GM12878 (cell line): Measurements from ENCODE around the gene PCID2. TPM values are rescaled to one million over a fixed set of nuclear protein-coding genes. Genes with fewer than 3 reads are reported as not detected.

ENCODE experiments used
- ATAC-seq: fragments of 200-7000 bp; cut with Tn5 transposase; 3 replicates; pipeline ENCODE4 v1.9.1; 2020; ENCODE audit warnings: mild to moderate bottlenecking, moderate library complexity
- BruUV-seq: library from RNA; stranded (reverse); fragments of 400-500 nt; replicated peaks from 2 replicates; lab custom pipeline; 2021; lab: Mats Ljungman, UMichigan
- CTCF ChIA-PET: fragments of 300-600 bp; sonication (Branson Sonifier 250); formaldehyde crosslinking; extraction: SDS; loops from one replicate; lab custom pipeline; 2021; ENCODE audit warnings: inconsistent platforms; lab: Yijun Ruan, JAX
- POLR2A ChIA-PET: fragments of 350-600 bp; formaldehyde crosslinking; extraction: SDS; loops from one replicate; lab custom pipeline; 2021; ENCODE audit warnings: inconsistent platforms; lab: Charles Lee
- RAD21 ChIA-PET: fragments of 300-600 bp; sonication (Branson Sonifier 250); formaldehyde crosslinking; loops from one replicate; lab custom pipeline; 2023; ENCODE audit warnings: antibody characterized with exemption; ENCODE audit not compliant: unreplicated experiment; lab: Charles Lee
- SMC1A ChIA-PET: fragments of 300-600 bp; sonication (Branson Sonifier 250); formaldehyde crosslinking; loops from one replicate; lab custom pipeline; 2023; ENCODE audit not compliant: unreplicated experiment, uncharacterized antibody; lab: Charles Lee
- DNase-seq: peaks from one replicate; pipeline ENCODE4 v3.0.0-alpha.2; 2011; ENCODE audit warnings: low read depth, low spot score
- FAIRE-seq: peaks from 3 replicates; lab custom pipeline; 2011; peaks lifted over from hg19 to GRCh38; lab: Jason Lieb, UNC
- H2AFZ ChIP-seq: 2 replicates; pipeline ENCODE4 v1.6.0; 2011; ENCODE audit warnings: low read depth, low read length, control low read depth; ENCODE audit not compliant: control insufficient read depth
- H3K27ac ChIP-seq: 2 replicates; pipeline ENCODE4 v1.5.1; 2011; ENCODE audit warnings: control low read depth; ENCODE audit not compliant: control insufficient read depth, insufficient read depth
- H3K27me3 ChIP-seq, 2 experiments: replicated peaks in 1 of 2; 2 replicates each; pipeline versions ENCODE4 v1.6.0 to v1.6.1; 2011; ENCODE audit warnings: low read length in 1 of 2; ENCODE audit not compliant: control insufficient read depth in 2 of 2, insufficient read depth in 2 of 2
- H3K36me3 ChIP-seq, 2 experiments: 2 replicates each; pipeline ENCODE4 v1.5.1; 2011; ENCODE audit warnings: low read length in 1 of 2; ENCODE audit not compliant: control insufficient read depth in 2 of 2, insufficient read depth in 2 of 2
- H3K4me1 ChIP-seq: 2 replicates; pipeline ENCODE4 v1.6.1; 2011; ENCODE audit warnings: mild to moderate bottlenecking, low read length, moderate library complexity, mixed read lengths; ENCODE audit not compliant: control insufficient read depth, insufficient read depth
- H3K4me2 ChIP-seq: 2 replicates; pipeline ENCODE4 v1.6.0; 2011; ENCODE audit warnings: control low read depth; ENCODE audit not compliant: control insufficient read depth, insufficient read depth
- H3K4me3 ChIP-seq: fragments of 200-600 bp; sonication (generic); 2 replicates; pipeline ENCODE4 v1.5.1; 2016
- H3K79me2 ChIP-seq: 2 replicates; pipeline ENCODE4 v1.6.0; 2011; ENCODE audit warnings: low read length; ENCODE audit not compliant: control insufficient read depth, insufficient read depth
- H3K9ac ChIP-seq: 2 replicates; pipeline ENCODE4 v1.8.0; 2011; ENCODE audit warnings: low read length, control low read depth, mixed read lengths; ENCODE audit not compliant: control insufficient read depth, insufficient read depth
- H3K9me3 ChIP-seq: replicated peaks from 3 replicates; pipeline ENCODE4 v1.5.1; 2011; ENCODE audit warnings: mild to moderate bottlenecking, low read length; ENCODE audit not compliant: control insufficient read depth, insufficient read depth
- H4K20me1 ChIP-seq: 2 replicates; pipeline ENCODE4 v1.6.0; 2011; ENCODE audit not compliant: control insufficient read depth, insufficient read depth
- BRCA1 ChIP-seq: IDR thresholded peaks from 2 replicates; pipeline ENCODE4 v1.6.1; 2011; ENCODE audit warnings: low read depth, low read length, improper control_type of control experiment
- IKZF1 ChIP-seq: fragments of 450-650 bp; conservative IDR thresholded peaks from 2 replicates; pipeline ENCODE4 v1.6.1; 2017; ENCODE audit warnings: antibody characterized with exemption, mild to moderate bottlenecking
- MAX ChIP-seq: IDR thresholded peaks from 2 replicates; pipeline ENCODE4 v1.6.1; 2012; ENCODE audit warnings: low read depth, low read length, improper control_type of control experiment
- NFYB ChIP-seq: IDR thresholded peaks from 2 replicates; pipeline ENCODE4 v1.6.1; 2011; ENCODE audit warnings: low read depth, mild to moderate bottlenecking, low read length, improper control_type of control experiment, moderate library complexity; ENCODE audit not compliant: insufficient read depth
- POLR2AphosphoS2 ChIP-seq: IDR thresholded peaks from 2 replicates; pipeline ENCODE4 v1.6.1; 2011; ENCODE audit warnings: low read depth, mild to moderate bottlenecking, low read length, improper control_type of control experiment, moderate library complexity
- POU2F2 ChIP-seq: IDR thresholded peaks from 3 replicates; pipeline ENCODE4 v1.6.1; 2011; ENCODE audit warnings: low read depth, mild to moderate bottlenecking, low read length, borderline replicate concordance
- SKIL ChIP-seq: fragments of 450-650 bp; IDR thresholded peaks from 2 replicates; pipeline ENCODE4 v1.6.1; 2017; ENCODE audit warnings: mild to moderate bottlenecking, low read depth, inconsistent platforms; ENCODE audit not compliant: poor library complexity, severe bottlenecking
- SREBF2 ChIP-seq: IDR thresholded peaks from 2 replicates; pipeline ENCODE4 v1.6.1; 2012; ENCODE audit warnings: mild to moderate bottlenecking, low read length
- TCF7 ChIP-seq: IDR thresholded peaks from 2 replicates; pipeline ENCODE4 v1.6.1; 2014; ENCODE audit warnings: antibody characterized with exemption, borderline replicate concordance
- ZBTB33 ChIP-seq: fragments of 450-650 bp; IDR thresholded peaks from 2 replicates; pipeline ENCODE4 v1.6.1; 2017; ENCODE audit warnings: mild to moderate bottlenecking
- ZNF217 ChIP-seq: fragments of 450-650 bp; IDR thresholded peaks from 2 replicates; pipeline ENCODE4 v1.6.1; 2017; ENCODE audit warnings: antibody characterized with exemption, mild to moderate bottlenecking
- ZNF24 ChIP-seq: fragments of 450-650 bp; IDR thresholded peaks from 2 replicates; pipeline ENCODE4 v1.6.1; 2017; ENCODE audit warnings: antibody characterized with exemption, mild to moderate bottlenecking
- ZNF622 ChIP-seq: fragments of 450-650 bp; IDR thresholded peaks from 2 replicates; pipeline ENCODE4 v1.6.1; 2017; ENCODE audit warnings: mild to moderate bottlenecking, inconsistent platforms
- WGBS: methylation state at CpG from one replicate; pipeline ENCODE4 v1.1.6; 2016; ENCODE audit warnings: low lambda C conversion rate; ENCODE audit not compliant: insufficient replicate concordance, insufficient coverage; ENCODE audit errors: missing lambda C conversion rate; 5-methylcytosine and 5-hydroxymethylcytosine counted together
- in situ Hi-C: fragments of 300-500 bp; cut with MboI; formaldehyde crosslinking; loops from 9 replicates; pipeline ENCODE4 v1.14.3; 2018; ENCODE audit warnings: mixed read lengths
- intact Hi-C: fragments of 100-400 bp; cut with micrococcal nuclease; formaldehyde crosslinking; loops from one replicate; pipeline ENCODE4 v1.14.2; 2022; ENCODE audit not compliant: unreplicated experiment
- polyA plus RNA-seq, 11 experiments: library from polyadenylated mRNA; depleted of rRNA in 4 of 11; unstranded in 6 of 11; stranded (reverse) in 5 of 11; fragments of >200 nt; fragmentation: Nextera tagmentation in 4 of 11; fragmentation: Illumina TruSeq in 1 of 11; extraction: Ambion mirVana in 4 of 11; extraction: Trizol in 1 of 11; gene quantifications; 1 replicate in 1 of 11; 2 replicates in 10 of 11; pipeline versions ENCODE4 v1.2.1 to v1.2.3, GENCODE V29; 2011 to 2016; ENCODE audit warnings: inconsistent platforms in 2 of 11, missing spikeins in 2 of 11, low read depth in 1 of 11
- total RNA-seq, 4 experiments: library from RNA; depleted of rRNA in 3 of 4; stranded (reverse); fragments of >200 nt in 3 of 4; fragmentation: Illumina TruSeq in 1 of 4; extraction: Trizol in 1 of 4; gene quantifications; 2 replicates each; pipeline versions ENCODE4 v1.2.1 to v1.2.3, GENCODE V29; 2013 to 2021

The PCID2 gene
- total and polyA plus RNA-seq, 10 of the 15 experiments (the other 5 are each of a cell fraction or from before 2014, with no cell fraction given), result 37.0 to 98.1 (median 58.3) TPM

GRCh38 chr13:113168211-113168610, 40.3 kb downstream of the PCID2 start:
- ChIA-PET SMC1A (no interaction called here), POLR2A (no interaction called here), CTCF (no interaction called here), RAD21 (no interaction called here)
- intact Hi-C loops (no loop called here), in situ Hi-C loops (no loop called here)
- Histone ChIP-seq H3K79me2 (no peaks in the 10 kb centered on the region), H3K4me2 (no peak overlapping the region), H3K27me3 (no peaks in the 10 kb centered on the region), H3K36me3 (peaks cover 0 to 6% of the 10 kb centered on the region in 2 experiments; a peak in 3 of 4 replicates), H4K20me1 (no peaks in the 10 kb centered on the region), H2AFZ (no peak overlapping the region), H3K4me1 (no peaks in the 10 kb centered on the region), H3K27ac (no peak overlapping the region), H3K9me3 (no peaks in the 10 kb centered on the region), H3K4me3 (no peak overlapping the region), H3K9ac (no peak overlapping the region)
- no peak for ATAC-seq
- FAIRE-seq, result no peak
- no peak for TF ChIP-seq MAX
- no peak for TF ChIP-seq POU2F2
- TF ChIP-seq POLR2AphosphoS2, result no peak
- TF ChIP-seq SREBF2, result no peak
- no peak for TF ChIP-seq ZNF217
- no peak for TF ChIP-seq BRCA1
- no peak for TF ChIP-seq ZNF622
- 98% methylated on average over 7 of the region's 7 CpGs for WGBS
- no peak for DNase-seq
- BruUV-seq, result no TSS peak

- no TSS peak for BruUV-seq
- ATAC-seq (no peak), DNase-seq (no peak), FAIRE-seq (no peak)
- peaks cover 0 to 6% of the 10 kb centered on the region in 2 experiments; a peak in 3 of 4 replicates for H3K36me3 ChIP-seq
- H2AFZ ChIP-seq, result no peak overlapping the region
- H3K27ac ChIP-seq, result no peak overlapping the region
- H3K9me3 ChIP-seq, result no peaks in the 10 kb centered on the region
- in situ Hi-C loops, result no loop called here
- ChIA-PET SMC1A (no interaction called here), CTCF (no interaction called here), POLR2A (no interaction called here), RAD21 (no interaction called here)
- no peaks in the 10 kb centered on the region for H3K27me3 ChIP-seq
- no peaks in the 10 kb centered on the region for H4K20me1 ChIP-seq
- H3K79me2 ChIP-seq, result no peaks in the 10 kb centered on the region
- no peaks in the 10 kb centered on the region for H3K4me1 ChIP-seq
- H3K4me2 ChIP-seq, result no peak overlapping the region
- intact Hi-C loops, result no loop called here
- H3K9ac ChIP-seq, result no peak overlapping the region
- WGBS, result 96% methylated on average over 3 of the region's 3 CpGs
- no peak overlapping the region for H3K4me3 ChIP-seq
- TF ChIP-seq ZBTB33 (no peak), ZNF24 (no peak), SKIL (no peak), NFYB (no peak), TCF7 (no peak), IKZF1 (no peak)
Measured at GRCh38 chr13:113167575-113167974, 40.9 kb downstream of the PCID2 start.
